HEK293 (cell line): ENCODE results near the gene C22orf39.
"Not testable (repeated sequence)": the region's sequence is repeated elsewhere in the genome, so short reads cannot be mapped to it uniquely, and the experiment has no call there.

ENCODE experiments used
- CTCF ChIA-PET: fragments of 350-600 bp; formaldehyde crosslinking; extraction: SDS; loops from one replicate; lab custom pipeline; 2021; ENCODE audit warnings: antibody characterized with exemption; lab: Yijun Ruan, JAX
- POLR2A ChIA-PET: fragments of 300-600 bp; formaldehyde crosslinking; extraction: SDS; loops from one replicate; lab custom pipeline; 2020; ENCODE audit warnings: antibody characterized with exemption, inconsistent platforms; lab: Yijun Ruan, JAX
- H3K27ac ChIP-seq: fragments of 200-500 bp; sonication (Bioruptor generic); 2 replicates; pipeline ENCODE4 v1.5.1; 2014; ENCODE audit warnings: low read depth, low read length, control low read depth, inconsistent platforms; ENCODE audit errors: extremely low read depth
- H3K36me3 ChIP-seq, 2 experiments: fragments of 200-500 bp in 1 of 2; sonication (Bioruptor generic) in 1 of 2; 1 replicate in 1 of 2; 2 replicates in 1 of 2; pipeline ENCODE4 v1.5.1; 2014 to 2017; ENCODE audit warnings: inconsistent platforms in 2 of 2, low read length in 2 of 2; ENCODE audit not compliant: control insufficient read depth in 2 of 2, insufficient read depth in 1 of 2
- H3K4me1 ChIP-seq: fragments of 200-500 bp; sonication (Bioruptor generic); 2 replicates; pipeline ENCODE4 v1.5.1; 2014; ENCODE audit warnings: mild to moderate bottlenecking, low read length, inconsistent platforms; ENCODE audit not compliant: control insufficient read depth, insufficient read depth
- H3K4me3 ChIP-seq: 2 replicates; pipeline ENCODE4 v1.5.1; 2011; ENCODE audit warnings: low read depth, mild to moderate bottlenecking, control low read depth, low read length, moderate library complexity
- H3K9me3 ChIP-seq: fragments of 200-500 bp; sonication (Bioruptor generic); 2 replicates; pipeline ENCODE4 v1.5.1; 2014; ENCODE audit warnings: low read depth, low read length, inconsistent platforms; ENCODE audit not compliant: control insufficient read depth, insufficient read depth
- ELK4 ChIP-seq: IDR thresholded peaks from 2 replicates; pipeline ENCODE4 v1.6.1; 2011; ENCODE audit warnings: mild to moderate bottlenecking, low read depth, low read length, borderline replicate concordance
- GLI2 ChIP-seq: fragments of 450-650 bp; formaldehyde crosslinking; IDR thresholded peaks from 2 replicates; pipeline ENCODE4; 2017; ENCODE audit warnings: missing biosample characterization, missing genetic modification characterization, low read depth, borderline replicate concordance
- INSM2 ChIP-seq: fragments of 450-650 bp; formaldehyde crosslinking; IDR thresholded peaks from 2 replicates; pipeline ENCODE4 v1.5.1; 2016; ENCODE audit warnings: missing biosample characterization, missing genetic modification characterization
- KLF8 ChIP-seq: fragments of 450-650 bp; formaldehyde crosslinking; IDR thresholded peaks from 2 replicates; pipeline ENCODE4 v1.5.1; 2016; ENCODE audit warnings: missing biosample characterization, missing genetic modification characterization
- PRDM1 ChIP-seq: fragments of 450-650 bp; formaldehyde crosslinking; IDR thresholded peaks from 2 replicates; pipeline ENCODE4; 2016; ENCODE audit warnings: missing biosample characterization, missing genetic modification characterization
- SCRT2 ChIP-seq: fragments of 450-650 bp; formaldehyde crosslinking; IDR thresholded peaks from 2 replicates; pipeline ENCODE4 v1.5.1; 2016; ENCODE audit warnings: missing biosample characterization, missing genetic modification characterization
- ZBTB26 ChIP-seq: fragments of 450-650 bp; formaldehyde crosslinking; optimal IDR thresholded peaks from 2 replicates; pipeline ENCODE3; 2016; ENCODE audit warnings: missing biosample characterization, mild to moderate bottlenecking, missing genetic modification characterization
- ZBTB49 ChIP-seq: fragments of 450-650 bp; formaldehyde crosslinking; IDR thresholded peaks from 2 replicates; pipeline ENCODE4 v1.5.1; 2016; ENCODE audit warnings: missing biosample characterization, missing genetic modification characterization, low read depth
- ZIC2 ChIP-seq: fragments of 450-650 bp; formaldehyde crosslinking; IDR thresholded peaks from 2 replicates; pipeline ENCODE4 v1.5.1; 2016; ENCODE audit warnings: missing biosample characterization, missing genetic modification characterization
- ZNF169 ChIP-seq: fragments of 450-650 bp; formaldehyde crosslinking; IDR thresholded peaks from 2 replicates; pipeline ENCODE4 v1.5.1; 2016; ENCODE audit warnings: missing biosample characterization, missing genetic modification characterization
- ZNF18 ChIP-seq: fragments of 450-650 bp; formaldehyde crosslinking; IDR thresholded peaks from 2 replicates; pipeline ENCODE4 v1.5.1; 2016; ENCODE audit warnings: missing biosample characterization, missing genetic modification characterization
- ZNF2 ChIP-seq: fragments of 450-650 bp; formaldehyde crosslinking; IDR thresholded peaks from 2 replicates; pipeline ENCODE4 v1.5.1; 2016; ENCODE audit warnings: missing biosample characterization, missing genetic modification characterization
- ZNF211 ChIP-seq: fragments of 450-650 bp; formaldehyde crosslinking; IDR thresholded peaks from 2 replicates; pipeline ENCODE4 v1.5.1; 2016; ENCODE audit warnings: low read depth, missing biosample characterization, missing genetic modification characterization
- ZNF302 ChIP-seq: fragments of 450-650 bp; formaldehyde crosslinking; IDR thresholded peaks from 2 replicates; pipeline ENCODE4 v1.5.1; 2016; ENCODE audit warnings: missing biosample characterization, missing genetic modification characterization, low read depth
- ZNF335 ChIP-seq: fragments of 450-650 bp; formaldehyde crosslinking; conservative IDR thresholded peaks from 2 replicates; pipeline ENCODE4 v1.5.1; 2016; ENCODE audit warnings: missing biosample characterization, missing genetic modification characterization
- ZNF341 ChIP-seq: fragments of 450-650 bp; formaldehyde crosslinking; IDR thresholded peaks from 2 replicates; pipeline ENCODE4; 2016; ENCODE audit warnings: low read depth, missing biosample characterization, missing genetic modification characterization
- ZNF37A ChIP-seq: fragments of 450-650 bp; IDR thresholded peaks from 2 replicates; pipeline ENCODE4 v1.5.1; 2018; ENCODE audit warnings: missing biosample characterization, missing genetic modification characterization
- ZSCAN23 ChIP-seq: fragments of 450-650 bp; formaldehyde crosslinking; IDR thresholded peaks from 2 replicates; pipeline ENCODE4 v1.5.1; 2016; ENCODE audit warnings: missing biosample characterization, missing genetic modification characterization
- ZSCAN4 ChIP-seq: fragments of 450-650 bp; formaldehyde crosslinking; IDR thresholded peaks from 2 replicates; pipeline ENCODE4 v1.5.1; 2017; ENCODE audit warnings: missing biosample characterization, missing genetic modification characterization

The C22orf39 gene

GRCh38 chr22:19436444-19437161 is 10.9 kb downstream of the C22orf39 start:
- POLR2A ChIA-PET, H3K27ac ChIP-seq, CTCF ChIA-PET, H3K4me1 ChIP-seq: not testable (repeated sequence)
- H3K36me3 ChIP-seq: peaks cover 7 to 46% of the 10 kb centered on the region in 2 experiments; a peak in 2 of 3 replicates
- TF ChIP-seq PRDM1 (tag by site-specific recombination): 0 out of 2 replicates have a peak, but pooled peaks have one; percentile 8
- peak; percentile 95 for TF ChIP-seq ZNF18 (tag by site-specific recombination)
- TF ChIP-seq, all 188 proteins: peak for 2; not testable (repeated sequence) for 186
- H3K4me3 ChIP-seq, H3K9me3 ChIP-seq: not testable (repeated sequence)

- Histone ChIP-seq H3K36me3 (peaks cover 7 to 35% of the 10 kb centered on the region in 2 experiments; a peak in 2 of 3 replicates), H3K4me1 (no peaks in the 10 kb centered on the region), H3K4me3 (no peak overlapping the region), H3K9me3 (no peaks in the 10 kb centered on the region), H3K27ac (no peak overlapping the region)
- ChIA-PET CTCF (interaction anchor here (1.4 to 2.4 kb wide), 3 partner anchors 10 to 256 kb away, joined by 4 to 9 read pairs (median 6); partner anchors contain the start of gene SLC25A1), POLR2A (interaction anchor here (1.0 to 1.6 kb wide), 3 partner anchors 9 to 256 kb away, joined by 3 to 5 read pairs (median 3); partner anchors contain the start of genes C22orf39 and SLC25A1)
- TF ChIP-seq INSM2 (tag by site-specific recombination): no peak
- no peak for TF ChIP-seq SCRT2 (tag by site-specific recombination)
- no peak for TF ChIP-seq ZNF169 (tag by site-specific recombination)
- no peak for TF ChIP-seq ZNF37A (tag by site-specific recombination)
- TF ChIP-seq ZIC2: no peak
- TF ChIP-seq ZBTB49 (tag by site-specific recombination): no peak
- no peak for TF ChIP-seq ZSCAN4 (tag by site-specific recombination)
- no peak for TF ChIP-seq ZBTB26 (tag by site-specific recombination)
- no peak for TF ChIP-seq ELK4
- no peak for TF ChIP-seq ZNF335 (tag by site-specific recombination)
- no peak for TF ChIP-seq KLF8 (tag by site-specific recombination)
- no peak for TF ChIP-seq ZNF341 (tag by site-specific recombination)
- no peak for TF ChIP-seq ZNF302
- TF ChIP-seq ZSCAN23 (tag by site-specific recombination): no peak
- TF ChIP-seq ZNF2 (tag by site-specific recombination): no peak
- TF ChIP-seq ZNF211 (tag by site-specific recombination): no peak
- TF ChIP-seq GLI2: no peak
Observed at GRCh38 chr22:19434829-19435580, 12.5 kb downstream of the C22orf39 start.
